Brain pericyte (primary cell): ENCODE results near the gene CHDH.

Experiments used
- DNase-seq: peaks from one replicate; pipeline ENCODE4 v3.0.0-alpha.2; 2012; ENCODE audit warnings: low read depth, low spot score

Gene CHDH

GRCh38 chr3:53824795-53825194, 21.4 kb downstream of the CHDH start:
- no peak for DNase-seq

GRCh38 chr3:53823956-53824657, 22.1 kb downstream of the CHDH start:
- no peak for DNase-seq

GRCh38 chr3:53823026-53823955, 22.9 kb downstream of the CHDH start:
- no peak for DNase-seq

- no peak for DNase-seq
Measured at GRCh38 chr3:53822331-53822741, 23.9 kb downstream of the CHDH start.

GRCh38 chr3:53821631-53822121, 24.5 kb downstream of the CHDH start:
- DNase-seq: no peak

- DNase-seq: no peak
Measured at GRCh38 chr3:53820756-53821580, 25.3 kb downstream of the CHDH start.

- no peak for DNase-seq
Measured at GRCh38 chr3:53820084-53820483, 26.1 kb downstream of the CHDH start.

- no peak for DNase-seq
Measured at GRCh38 chr3:53819163-53819868, 26.9 kb downstream of the CHDH start.

- no peak for DNase-seq
Measured at GRCh38 chr3:53818221-53819162, 27.7 kb downstream of the CHDH start.

GRCh38 chr3:53817809-53818208, 28.4 kb downstream of the CHDH start:
- no peak for DNase-seq

- DNase-seq: no peak
Measured at GRCh38 chr3:53817211-53817610, 29.0 kb downstream of the CHDH start.

GRCh38 chr3:53816425-53816824, 29.8 kb downstream of the CHDH start:
- no peak for DNase-seq

- DNase-seq: no peak
Measured at GRCh38 chr3:53815651-53816050, 30.6 kb downstream of the CHDH start.

- DNase-seq: no peak
Measured at GRCh38 chr3:53815067-53815466, 31.2 kb downstream of the CHDH start.

- DNase-seq: no peak
Measured at GRCh38 chr3:53813876-53814275, 32.3 kb downstream of the CHDH start.

GRCh38 chr3:53813229-53813628, 33.0 kb downstream of the CHDH start:
- DNase-seq: no peak

GRCh38 chr3:53812434-53812833, 33.8 kb downstream of the CHDH start:
- no peak for DNase-seq

GRCh38 chr3:53811143-53811927, 34.9 kb downstream of the CHDH start:
- DNase-seq: no peak

GRCh38 chr3:53809764-53810400, 36.3 kb downstream of the CHDH start:
- DNase-seq: no peak
